ENCODE data around the gene ARFGEF3. TPM values are rescaled to one million over a fixed set of nuclear protein-coding genes. Genes with fewer than 3 reads are reported as not detected.
"Not testable (repeated sequence)": the region's sequence is repeated elsewhere in the genome, so short reads cannot be mapped to it uniquely, and the experiment has no call there.

The ARFGEF3 gene
- polyA plus RNA-seq, 5 donors, result 5.1 to 8.5 (median 6.0) TPM

DNA sequence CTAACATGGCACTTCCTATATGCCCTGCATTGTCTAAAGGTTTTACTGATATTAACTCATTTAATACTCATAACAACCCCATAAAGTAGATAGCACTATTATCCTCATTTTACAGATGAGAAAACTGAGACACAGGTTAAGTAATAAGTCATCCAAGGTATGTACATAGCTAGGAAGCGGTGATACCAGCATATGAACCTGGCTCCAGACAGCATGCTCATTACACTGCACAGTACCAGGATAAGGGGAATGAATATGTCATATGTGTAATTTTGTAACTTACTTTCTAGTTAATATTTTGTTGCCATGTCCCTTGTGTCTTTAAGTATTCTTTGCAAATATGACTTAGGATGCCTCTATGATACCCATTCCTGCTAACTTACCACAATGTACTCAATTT, 109.7 kb downstream of the ARFGEF3 start:
- DNase-seq, result no peak

DNA sequence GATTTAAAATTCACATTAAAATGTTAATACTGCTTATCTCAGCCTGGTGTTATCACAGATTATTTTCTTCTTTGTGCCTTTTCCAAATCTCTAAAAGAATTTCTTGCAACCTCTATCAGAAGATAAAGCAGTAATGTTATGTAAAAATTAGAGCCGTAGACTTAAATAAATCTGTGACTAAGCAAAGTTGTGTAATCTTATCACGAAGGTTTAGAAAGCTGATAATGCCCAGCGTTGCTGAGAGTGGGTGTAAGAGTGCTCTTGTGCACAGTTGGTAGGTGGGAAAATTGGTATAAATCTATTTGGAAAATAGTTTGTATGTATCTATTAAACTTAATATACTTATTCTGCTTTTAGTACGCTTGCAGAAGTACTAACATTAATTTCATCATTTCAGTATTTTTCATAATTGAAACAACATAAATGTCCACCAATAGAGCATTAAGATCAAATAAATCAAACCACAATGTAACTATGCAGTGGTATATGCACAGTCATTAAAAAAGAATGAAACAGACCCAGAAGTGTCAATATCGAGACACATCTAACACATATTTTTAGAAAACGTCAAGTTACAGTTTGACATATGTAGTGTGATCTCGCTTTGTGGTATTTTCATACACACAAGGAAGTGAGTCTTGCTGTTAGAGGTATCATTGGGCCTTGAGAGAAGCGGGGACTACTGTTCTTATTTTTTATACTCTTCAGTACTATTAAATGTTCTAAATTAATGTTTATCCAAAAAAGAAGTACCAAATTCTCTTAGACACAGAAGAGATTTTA, 111.0 kb downstream of the ARFGEF3 start:
- no peak for DNase-seq

- no peak for DNase-seq
Measured at GRCh38 chr6:138275976-138276375, 114.2 kb downstream of the ARFGEF3 start.

DNA sequence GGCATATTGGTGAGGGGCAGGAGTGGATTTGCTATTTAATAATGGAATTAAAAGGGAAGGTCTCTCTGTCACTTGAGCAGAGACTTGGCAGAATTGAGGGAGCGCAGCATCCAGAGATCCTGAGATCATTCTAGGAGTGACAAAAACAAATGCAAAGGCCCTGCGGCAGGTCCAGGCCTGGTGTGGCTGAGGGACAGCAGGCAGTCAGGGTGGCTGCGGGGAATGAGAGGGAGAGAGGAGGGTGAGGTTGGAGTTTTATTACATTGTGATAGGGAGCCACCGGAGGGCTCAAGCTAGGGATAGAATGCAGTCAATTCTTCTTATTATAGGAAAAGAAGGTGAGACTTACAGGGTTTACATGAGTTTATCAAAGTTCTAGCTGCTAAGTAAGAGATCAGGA, 116.1 kb downstream of the ARFGEF3 start:
- DNase-seq, result no peak

DNA sequence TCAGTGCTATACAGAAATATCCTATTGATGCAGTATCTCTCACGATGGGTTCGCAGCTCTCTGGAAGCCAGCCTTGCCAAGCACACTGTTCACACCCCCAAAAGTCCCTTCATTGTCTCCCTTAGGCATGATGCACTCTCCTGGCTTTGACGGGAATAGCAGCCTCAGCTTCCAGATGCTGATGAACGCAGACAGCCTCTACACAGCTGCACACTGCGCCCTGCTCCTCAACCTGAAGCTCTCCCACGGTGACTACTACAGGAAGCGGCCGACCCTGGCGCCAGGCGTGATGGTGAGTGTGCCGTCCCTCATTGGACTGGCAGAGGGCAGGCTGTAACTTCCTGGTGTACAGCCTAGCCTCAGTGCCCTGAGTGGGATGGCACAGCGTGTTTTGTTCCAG, 116.6 kb downstream of the ARFGEF3 start:
- DNase-seq, result no peak

DNA sequence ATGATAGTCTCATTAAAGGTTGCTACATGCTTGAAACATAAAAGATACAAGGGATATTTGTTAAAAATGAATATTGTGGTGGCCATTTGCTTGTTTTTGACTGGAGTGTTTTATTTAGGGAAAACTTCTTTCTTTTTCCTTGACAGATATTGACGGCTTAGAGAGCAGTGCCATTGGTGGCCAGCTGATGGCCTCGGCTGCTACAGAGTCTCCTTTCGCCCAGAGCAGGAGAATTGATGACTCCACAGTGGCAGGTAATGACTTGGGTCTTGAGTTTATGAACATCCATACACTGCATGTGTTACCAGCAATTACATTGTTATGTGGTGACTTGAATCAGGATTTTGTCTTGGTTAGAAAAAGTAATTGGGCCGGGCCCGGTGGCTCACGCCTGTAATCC, 124.1 kb downstream of the ARFGEF3 start:
- no peak for DNase-seq

DNA sequence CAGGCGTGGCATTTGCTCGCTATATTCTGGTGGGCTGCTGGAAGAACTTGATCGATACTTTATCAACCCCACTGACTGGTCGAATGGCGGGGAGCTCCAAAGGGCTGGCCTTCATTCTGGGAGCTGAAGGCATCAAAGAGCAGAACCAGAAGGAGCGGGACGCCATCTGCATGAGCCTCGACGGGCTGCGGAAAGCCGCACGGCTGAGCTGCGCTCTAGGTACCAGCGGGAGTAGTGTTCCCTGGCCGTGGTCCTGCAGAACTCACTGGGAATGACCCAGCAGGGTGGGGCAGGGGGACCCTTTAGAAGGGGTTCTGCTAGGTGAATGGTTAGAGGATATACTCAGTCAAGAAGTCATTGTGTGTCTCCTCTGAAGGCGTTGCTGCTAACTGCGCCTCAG, 125.0 kb downstream of the ARFGEF3 start:
- DNase-seq, result no peak

DNA sequence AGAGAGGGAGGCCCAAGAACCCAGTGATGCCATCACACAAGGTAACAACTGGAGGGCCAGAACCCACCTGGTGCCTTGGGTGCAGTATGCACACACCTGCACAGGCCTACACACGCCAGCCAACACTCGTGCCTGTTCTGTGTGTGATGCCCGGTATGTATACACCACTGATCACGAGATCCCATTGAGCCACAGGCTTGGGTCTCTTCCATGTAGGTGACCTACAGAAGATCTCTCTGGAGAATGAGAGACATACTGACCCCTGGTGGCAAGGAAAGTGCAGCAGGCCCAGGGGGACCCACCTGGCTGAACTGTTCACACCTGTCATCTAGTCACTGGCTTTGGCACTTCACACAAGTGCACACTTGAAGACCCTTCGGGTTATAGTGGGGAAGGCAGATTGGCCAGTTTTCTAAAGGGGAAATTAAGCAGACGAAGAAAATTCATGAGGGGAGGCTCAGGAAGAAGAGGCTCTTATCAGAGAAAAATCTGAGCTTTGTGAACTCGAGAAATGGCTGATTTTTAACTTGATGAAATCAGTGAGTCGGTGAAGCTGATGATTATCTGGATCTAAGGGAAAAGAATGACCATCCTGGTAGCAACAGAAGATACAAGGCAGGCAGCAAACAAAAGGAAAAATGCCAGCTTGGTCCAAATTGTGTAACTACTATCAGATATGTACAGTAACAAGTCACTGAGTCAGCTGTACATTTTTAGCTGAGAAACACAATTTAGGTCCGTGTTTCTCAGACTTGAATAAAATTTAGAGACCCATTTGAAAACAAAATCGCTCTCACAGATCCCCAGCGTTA, 125.6 kb downstream of the ARFGEF3 start:
- DNase-seq, result peak; percentile 23 to 37

GRCh38 chr6:138288428-138289085, 126.8 kb downstream of the ARFGEF3 start:
- DNase-seq, result not testable (repeated sequence)

- DNase-seq, result no peak
Measured at GRCh38 chr6:138289739-138290138, 128.0 kb downstream of the ARFGEF3 start.

- DNase-seq, result no peak
Measured at GRCh38 chr6:138290423-138290962, 128.8 kb downstream of the ARFGEF3 start.

DNA sequence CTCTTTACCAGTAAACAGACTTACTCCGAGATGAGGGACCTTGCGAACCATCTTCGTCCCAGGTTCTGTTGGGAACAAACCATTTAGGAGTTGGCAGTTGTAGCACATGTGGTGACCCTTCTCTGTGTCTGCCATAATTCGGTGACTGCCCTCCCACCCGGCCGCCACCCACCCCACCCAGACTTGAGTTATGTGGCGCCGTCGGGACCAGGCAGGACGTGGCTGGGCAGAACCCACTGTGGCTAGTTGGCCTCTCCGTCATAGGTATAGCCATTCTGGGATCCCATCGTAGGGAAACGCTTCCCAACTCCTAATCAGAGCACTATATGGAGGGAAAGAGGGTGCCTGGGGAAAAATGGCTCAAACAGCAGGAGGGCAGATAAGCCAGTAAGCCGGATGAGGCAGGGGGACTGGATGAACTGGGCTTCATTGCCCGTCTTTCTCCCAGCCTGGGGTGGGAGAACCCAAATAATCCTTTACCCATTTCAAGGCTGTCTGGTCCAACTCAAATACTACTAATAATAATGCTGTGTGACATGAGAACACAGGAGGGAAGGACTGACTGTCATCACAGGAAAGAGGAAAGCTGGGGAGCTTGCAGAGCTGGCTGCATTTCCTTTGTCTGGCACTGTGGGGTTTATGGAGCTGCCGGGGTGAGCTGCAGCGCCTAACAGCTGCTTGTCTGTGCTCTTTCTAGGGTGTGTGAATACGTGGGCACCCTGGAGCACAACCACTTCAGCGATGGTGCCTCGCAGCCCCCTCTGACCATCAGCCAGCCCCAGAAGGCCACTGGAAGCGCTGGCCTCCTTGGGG, 129.5 kb downstream of the ARFGEF3 start:
- no peak for DNase-seq

GRCh38 chr6:138291849-138292181, 130.1 kb downstream of the ARFGEF3 start:
- DNase-seq, result no peak

DNA sequence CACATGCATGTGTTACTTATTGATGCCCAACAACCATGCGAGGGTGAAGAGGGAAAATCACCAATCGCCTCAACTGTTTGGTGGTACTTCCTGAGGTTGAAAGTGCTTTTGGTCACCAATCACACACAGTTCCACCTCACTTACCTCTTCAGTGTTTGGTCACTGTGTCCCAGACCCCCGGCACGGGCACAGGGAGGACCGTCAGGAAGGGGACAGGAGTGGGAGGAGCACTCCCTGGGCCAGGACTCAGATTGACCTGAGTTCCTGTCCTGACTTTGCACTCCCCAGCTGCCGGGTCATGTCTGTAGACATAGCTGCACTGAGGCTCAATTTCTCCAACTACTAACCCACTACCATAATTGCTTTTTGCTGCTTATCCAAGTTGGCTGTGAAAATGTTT, 130.7 kb downstream of the ARFGEF3 start:
- no peak for DNase-seq

GRCh38 chr6:138293428-138294395, 132.0 kb downstream of the ARFGEF3 start:
- DNase-seq, result no peak

DNA sequence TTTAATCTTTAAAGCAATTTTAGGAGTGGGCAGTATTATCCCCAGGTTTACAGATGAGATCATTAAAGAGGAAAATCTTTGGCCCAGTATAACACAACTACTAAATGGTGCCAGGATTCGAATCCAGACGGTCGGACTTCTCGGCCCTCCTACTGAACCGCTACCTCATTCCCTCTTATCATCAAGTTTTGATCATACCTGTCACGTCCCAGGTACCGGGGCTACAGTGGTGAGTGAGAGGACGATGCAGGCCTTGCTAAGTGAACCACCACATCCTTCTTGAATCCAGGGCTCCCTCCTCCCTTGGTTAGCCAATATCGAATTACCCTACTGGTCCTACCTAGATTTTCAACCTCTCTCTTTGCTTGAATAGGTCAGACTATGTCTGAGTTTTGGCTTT, 134.6 kb downstream of the ARFGEF3 start:
- DNase-seq, result no peak

GRCh38 chr6:138296786-138297185, 135.0 kb downstream of the ARFGEF3 start:
- DNase-seq, result no peak

DNA sequence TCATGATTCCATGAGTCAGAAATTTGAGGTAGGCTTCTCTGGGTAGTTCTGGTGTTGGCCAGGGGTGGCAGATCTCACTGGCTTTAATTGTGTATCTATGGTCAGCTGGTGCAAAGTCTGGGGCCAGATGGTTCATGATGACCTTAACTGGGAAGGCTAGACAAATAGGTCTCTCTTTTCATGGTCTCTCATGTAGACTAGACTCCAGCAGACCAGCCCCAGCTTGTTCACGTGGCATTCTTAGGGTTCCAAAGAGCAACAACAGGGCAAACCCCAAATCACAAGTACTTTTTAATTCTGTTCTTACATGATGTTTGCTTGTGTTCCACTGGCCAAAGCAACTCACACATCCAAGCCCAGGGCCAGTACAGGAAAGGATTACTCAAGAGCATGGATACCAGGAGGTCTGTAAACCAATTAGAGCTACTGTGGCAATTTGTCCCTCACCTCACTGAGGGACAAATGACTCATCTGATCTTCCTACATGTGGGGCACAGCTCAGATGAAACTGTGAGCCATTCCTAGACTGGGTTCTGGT, 136.1 kb downstream of the ARFGEF3 start:
- DNase-seq, result no peak

DNA sequence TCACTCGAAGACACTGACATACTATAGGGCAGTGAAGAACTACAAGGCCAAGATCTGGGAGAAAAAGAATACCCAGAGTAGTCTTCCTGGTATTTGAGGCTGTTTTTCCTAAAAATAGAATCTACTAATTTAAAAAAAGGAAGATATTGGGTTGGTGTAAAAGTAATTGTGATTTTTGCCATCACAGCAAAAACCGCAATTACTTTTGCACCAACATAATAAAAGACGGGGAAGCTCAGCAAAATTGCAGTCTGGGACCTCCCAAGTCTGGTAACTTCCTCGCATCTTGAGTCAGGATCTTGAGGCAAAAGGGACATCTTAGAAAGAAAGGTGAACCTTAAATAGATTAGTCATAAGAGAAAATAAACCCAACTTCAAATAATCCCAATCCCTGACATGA, 138.7 kb downstream of the ARFGEF3 start:
- DNase-seq, result no peak

GRCh38 chr6:138302554-138302953, 140.8 kb downstream of the ARFGEF3 start:
- no peak for DNase-seq

All from right lung (tissue), 5 donors.